ENCODE results near the gene CELSR1.
A peak's percentile ranks its signal among the peaks of the same experiment; 100 is the strongest.
"Not testable (repeated sequence)": the region's sequence is repeated elsewhere in the genome, so short reads cannot be mapped to it uniquely, and the experiment has no call there.

The CELSR1 gene

DNA sequence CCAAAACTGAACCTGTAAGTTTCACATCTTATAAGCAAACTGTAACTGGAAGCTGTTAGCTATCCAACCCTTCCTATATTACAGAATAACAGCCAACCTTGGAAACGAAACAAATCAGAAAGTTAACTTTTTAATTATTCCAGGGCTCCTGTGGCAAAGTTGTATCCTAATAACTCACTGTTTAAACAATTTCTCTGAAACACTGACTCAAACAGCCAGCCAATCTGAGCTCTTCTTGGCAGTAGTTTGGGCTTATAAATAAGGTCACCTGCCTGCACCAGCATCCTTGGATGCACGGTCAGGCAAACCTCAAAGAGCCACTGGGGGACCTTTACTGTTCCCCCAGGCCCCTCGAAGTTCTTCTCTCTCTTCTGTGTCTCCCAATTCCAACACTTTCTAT, 5.0 kb downstream of the CELSR1 start:
- no peak for DNase-seq

- no peak for DNase-seq
Observed at GRCh38 chr22:46531581-46532175, 5.7 kb downstream of the CELSR1 start.

- peak; percentile 28 for DNase-seq
Observed at GRCh38 chr22:46528121-46528610, 9.3 kb downstream of the CELSR1 start.

GRCh38 chr22:46526244-46526839, 11.1 kb downstream of the CELSR1 start:
- no peak for DNase-seq

DNA sequence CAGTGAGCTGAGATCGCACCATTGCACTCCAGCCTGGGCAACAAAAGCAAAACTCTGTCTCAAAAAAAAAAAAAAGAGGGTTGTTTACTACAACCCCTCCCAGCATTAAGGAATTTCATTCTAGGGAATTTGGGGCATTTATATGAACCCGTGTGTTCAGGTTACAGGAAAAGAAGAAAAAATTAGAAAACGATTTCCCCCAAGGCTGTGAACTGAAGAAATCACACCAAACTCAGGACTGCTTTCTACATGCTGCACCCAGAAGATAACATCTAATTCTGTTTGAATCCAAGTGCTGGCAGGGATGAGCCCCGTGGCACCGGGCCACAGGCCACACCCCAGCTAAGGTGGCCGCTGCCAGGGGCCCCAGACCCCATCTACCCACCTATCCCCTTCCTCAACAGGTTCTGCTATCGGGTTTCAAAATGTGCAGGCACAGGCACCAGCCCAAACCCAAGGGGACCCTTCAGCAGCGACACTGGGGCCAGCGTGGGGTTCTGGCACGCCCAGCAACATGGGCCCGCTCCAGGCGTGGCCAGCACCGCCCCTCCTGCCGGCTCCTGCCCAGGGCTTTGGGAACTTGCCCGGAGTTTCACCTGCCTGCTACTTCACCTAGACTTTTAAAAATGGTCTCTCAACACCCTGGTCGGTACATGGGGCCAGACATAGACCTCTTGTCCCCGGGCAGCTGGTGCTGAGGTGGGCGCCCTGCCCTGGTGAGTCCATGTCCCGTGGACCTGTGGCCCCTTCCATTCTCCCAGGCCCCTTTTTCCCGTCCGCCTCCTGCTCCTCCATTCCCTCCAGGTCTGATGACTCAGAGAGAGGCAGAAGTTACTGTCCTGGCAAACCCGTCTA, 11.8 kb downstream of the CELSR1 start:
- no peak for DNase-seq

DNA sequence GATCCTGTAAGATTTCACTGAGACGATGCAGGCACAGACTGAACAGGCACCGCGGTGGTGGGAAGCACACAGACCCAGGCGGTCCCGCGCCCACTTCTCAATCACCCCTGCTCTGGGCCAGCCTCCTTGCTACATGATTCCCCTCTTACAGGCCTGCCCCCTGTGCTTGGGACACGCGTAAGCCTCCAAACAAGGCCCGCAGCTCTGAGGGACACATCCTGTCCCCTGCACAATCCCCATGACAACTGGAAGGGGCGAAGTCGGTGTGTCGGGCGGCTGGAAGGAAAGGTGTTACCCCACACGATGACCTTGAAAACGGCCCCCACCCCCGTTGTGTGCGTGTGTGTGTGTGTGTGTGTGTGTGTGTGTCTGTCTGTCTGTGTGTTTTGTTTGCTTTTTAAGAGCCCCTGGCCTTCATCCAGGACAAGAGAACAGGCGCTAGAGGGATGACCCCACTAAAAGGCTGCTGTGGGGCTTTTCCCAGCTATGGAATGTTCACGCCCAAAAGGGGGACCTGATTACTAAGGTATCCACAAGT, 13.1 kb downstream of the CELSR1 start:
- no peak for DNase-seq

DNA sequence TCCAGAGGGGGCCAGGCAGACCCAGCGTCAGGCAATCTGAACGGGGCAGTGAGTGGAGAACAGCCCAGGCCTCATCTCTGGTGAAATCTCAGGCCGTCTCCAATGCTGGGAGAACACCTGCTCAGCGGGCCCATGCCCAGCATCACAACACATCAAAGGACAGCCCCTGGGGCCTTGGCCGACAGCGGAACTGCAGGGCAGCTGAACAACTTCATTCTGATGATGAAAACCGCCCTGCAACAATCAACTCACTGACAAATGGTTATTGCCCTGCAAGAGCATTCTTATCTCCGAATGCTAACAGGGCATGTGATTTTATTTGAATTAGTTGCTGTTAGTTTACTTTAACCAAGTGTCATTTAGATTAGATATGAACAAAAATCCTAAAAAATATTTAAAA, 14.6 kb downstream of the CELSR1 start:
- DNase-seq = no peak

GRCh38 chr22:46521994-46522393, 15.4 kb downstream of the CELSR1 start:
- DNase-seq = no peak

- no peak for DNase-seq
Observed at GRCh38 chr22:46520880-46521279, 16.5 kb downstream of the CELSR1 start.

- DNase-seq = no peak
Observed at GRCh38 chr22:46519377-46519776, 18.0 kb downstream of the CELSR1 start.

DNA sequence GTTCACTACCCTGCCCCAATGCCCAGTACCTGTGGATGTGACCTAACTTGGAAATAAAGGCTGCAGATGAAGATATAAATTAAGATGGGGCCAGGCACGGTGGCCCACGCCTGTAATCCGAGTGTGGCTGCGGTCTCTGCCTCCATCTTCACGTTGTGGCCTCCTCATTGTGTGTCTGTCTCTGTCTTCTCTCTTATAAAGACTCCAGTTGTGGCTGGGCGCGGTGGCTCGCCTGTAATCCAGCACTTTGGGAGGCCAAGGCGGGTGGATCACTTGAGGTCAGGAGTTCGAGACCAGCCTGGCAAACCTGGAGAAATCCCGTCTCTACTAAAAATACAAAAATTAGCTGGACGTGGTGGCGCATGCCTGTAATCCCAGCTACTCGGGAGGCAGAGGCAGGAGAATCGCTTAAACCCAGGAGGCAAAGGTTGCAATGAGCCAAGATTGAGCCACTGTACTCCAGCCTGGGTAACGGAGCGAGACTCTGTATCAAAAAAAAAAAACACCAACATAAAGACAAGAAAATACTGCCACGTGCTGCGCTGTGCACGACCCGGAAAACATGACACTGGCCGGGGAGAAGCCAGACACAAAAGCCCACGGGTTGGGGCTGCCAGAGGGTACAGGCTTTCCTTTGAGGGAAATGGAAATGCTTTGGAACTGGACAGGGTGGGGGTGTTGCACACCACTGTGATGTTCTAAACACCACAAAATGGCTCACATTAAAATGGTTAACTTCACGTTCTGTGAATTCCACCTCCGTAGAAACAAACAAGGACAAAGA, 18.7 kb downstream of the CELSR1 start:
- DNase-seq = no peak

DNA sequence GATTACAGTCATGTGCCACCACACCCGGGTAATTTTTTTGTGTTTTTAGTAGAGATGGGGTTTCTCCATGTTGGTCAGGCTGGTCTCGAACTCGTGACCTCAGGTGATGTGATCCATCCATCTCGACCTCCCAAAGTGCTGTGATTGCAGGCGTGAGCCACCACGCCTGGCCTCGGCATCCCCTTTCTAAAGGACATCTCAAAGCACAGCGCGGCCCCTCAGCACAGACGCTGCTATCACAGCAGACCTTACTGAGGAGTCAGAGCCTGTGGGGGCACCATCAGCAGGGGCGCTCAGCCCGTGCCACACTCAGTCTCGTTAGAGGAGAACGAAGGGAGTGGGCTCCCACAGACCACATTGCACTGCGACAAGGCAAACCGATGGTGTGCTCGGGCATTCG, 19.4 kb downstream of the CELSR1 start:
- no peak for DNase-seq

- no peak for DNase-seq
Observed at GRCh38 chr22:46517255-46517761, 20.1 kb downstream of the CELSR1 start.

GRCh38 chr22:46516638-46517037, 20.8 kb downstream of the CELSR1 start:
- no peak for DNase-seq

DNA sequence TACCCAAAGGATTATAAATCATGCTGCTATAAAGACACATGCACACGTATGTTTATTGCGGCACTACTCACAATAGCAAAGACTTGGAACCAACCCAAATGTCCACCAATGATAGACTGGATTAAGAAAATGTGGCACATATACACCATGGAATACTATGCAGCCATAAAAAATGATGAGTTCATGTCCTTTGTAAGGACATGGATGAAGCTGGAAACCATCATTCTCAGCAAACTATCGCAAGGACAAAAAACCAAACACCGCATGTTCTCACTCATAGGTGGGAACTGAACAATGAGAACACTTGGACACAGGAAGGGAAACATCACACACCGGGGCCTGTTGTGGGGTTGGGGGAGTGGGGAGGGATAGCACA, 21.3 kb downstream of the CELSR1 start:
- not testable (repeated sequence) for DNase-seq

DNA sequence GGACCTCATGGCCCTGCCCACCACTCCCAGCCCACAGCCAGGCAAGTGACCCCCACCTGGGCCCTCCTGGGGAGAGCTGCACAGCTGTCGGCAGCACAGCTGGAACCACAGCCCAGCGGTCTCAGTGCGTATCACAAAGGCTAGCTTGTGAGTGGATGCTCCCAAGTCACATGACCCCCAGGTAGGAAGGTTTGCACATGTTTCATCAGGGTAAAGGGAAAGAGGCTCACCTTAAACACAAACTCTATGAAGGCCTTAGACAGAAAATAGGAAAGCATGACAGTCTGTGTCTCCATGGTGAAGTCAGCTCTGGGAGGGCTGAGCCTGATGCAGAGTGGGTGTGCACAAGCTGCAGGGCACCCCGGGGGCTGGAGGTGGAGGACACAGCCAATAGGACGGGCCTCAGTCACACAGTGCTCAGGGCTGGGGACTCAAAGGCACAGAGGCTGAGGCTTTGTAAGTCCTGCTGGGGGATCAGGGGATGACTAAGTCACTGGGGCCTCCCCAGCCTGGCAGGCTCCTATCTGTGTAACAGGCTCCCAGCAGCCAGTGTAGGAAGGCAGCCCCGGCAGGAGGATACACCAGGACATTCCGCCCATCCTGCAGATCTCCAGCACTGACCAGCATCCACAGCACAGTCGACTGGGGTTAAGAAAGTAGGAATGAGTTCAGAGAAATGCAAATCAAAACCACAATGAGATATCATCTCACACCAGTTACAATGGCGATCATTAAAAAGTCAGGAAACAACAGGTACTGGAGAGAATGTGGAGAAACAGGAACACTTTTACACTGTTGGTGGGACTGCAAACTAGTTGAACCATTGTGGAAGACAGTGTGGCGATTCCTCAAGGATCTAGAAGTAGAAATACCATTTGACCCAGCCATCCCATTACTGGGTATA, 22.0 kb downstream of the CELSR1 start:
- peak; percentile 11 for DNase-seq

DNA sequence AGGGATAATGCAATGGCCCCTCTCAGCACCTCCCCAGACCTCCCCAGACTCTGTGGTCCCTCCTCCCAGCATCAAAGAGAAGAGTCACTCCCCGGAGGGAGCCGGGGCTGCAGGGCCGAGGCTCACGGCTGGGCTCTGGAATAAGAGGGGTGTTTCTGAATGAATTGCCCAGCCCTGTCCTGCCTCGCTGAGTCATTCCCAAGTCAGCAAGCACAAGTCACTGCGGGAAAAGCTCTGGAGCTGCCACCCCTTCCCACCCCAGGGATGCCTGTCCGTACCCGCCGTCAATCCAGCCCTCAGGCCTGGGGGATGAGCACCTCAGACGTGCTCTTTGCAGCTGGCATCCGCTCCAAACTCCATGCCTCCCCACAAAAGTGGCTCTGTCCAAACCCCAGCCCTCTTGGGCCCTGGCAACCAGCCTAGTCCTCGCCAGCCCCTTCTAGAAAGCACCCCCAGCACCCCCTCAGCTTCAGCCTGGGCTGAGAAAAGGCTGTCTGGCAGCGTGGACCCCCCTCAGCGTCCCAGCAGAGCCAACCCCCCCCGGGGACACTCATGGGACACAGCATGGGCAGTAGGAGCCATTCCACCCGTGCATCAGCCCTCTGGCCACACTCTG, 22.7 kb downstream of the CELSR1 start:
- DNase-seq = peak; percentile 41

DNA sequence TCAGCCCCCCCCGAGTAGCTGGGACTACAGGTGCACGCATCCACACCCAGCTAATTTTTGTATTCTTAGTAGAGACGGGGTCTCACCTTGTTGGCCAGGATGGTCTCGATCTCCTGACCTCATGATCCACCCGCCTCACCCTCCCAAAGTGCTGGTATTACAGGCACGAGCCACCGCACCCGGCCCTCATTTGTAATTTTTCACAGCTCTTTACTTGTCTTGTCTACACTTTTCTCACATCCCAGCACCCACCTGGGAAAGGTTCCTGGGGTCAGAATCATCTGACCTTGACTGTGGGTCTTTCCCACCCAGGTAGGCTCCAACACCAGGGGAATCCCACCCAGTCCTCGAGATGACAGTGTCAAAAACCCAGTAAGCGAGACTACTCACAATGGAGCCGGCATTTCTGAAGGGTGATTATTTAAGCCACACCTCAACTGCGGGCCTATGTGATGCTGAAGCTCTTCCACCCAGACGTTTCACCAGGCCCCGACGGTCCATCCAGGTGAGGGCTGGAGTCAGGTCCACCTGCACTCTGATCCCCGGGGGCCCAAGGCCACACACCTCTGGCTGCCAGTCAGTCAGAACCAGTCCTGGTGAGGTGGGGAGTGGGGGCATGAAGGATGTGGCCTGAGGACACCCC, 23.4 kb downstream of the CELSR1 start:
- DNase-seq = no peak

GRCh38 chr22:46512683-46513082, 24.7 kb downstream of the CELSR1 start:
- DNase-seq = no peak

DNA sequence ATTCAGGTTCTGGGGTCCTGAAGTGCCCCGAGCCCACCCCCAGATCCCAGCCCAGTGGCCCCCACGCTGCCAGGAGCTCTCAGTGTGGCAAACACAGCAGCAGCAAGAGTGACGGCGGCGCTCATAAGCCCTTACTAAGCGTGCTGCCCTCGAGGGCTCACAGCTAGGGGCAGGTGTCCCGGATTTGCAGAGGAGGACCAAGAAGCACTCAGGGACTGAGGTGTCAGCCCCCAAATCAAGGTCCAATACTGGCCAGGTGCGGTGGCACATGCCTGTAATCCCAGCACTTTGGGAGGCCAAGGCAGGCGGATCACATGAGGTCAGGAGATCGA, 25.4 kb downstream of the CELSR1 start:
- no peak for DNase-seq
